Middle frontal gyrus (tissue), 1 donor: ENCODE measurements around the gene DIS3L2.

Source experiments
- DNase-seq: peaks from one replicate; pipeline ENCODE4 v3.0.0-alpha.2; 2015; ENCODE audit warnings: low spot score; ENCODE audit errors: extremely low spot score

Gene DIS3L2

GRCh38 chr2:231955758-231956472 lies 5.6 kb upstream of the DIS3L2 start:
- no peak for DNase-seq

- no peak for DNase-seq
These were observed 3.4 kb upstream of the DIS3L2 start for GRCh38 chr2:231957913-231958763.

- DNase-seq, result no peak
These were observed 634 bp upstream of the DIS3L2 start for GRCh38 chr2:231960810-231961348.

GRCh38 chr2:231965102-231965501 lies 3.6 kb downstream of the DIS3L2 start:
- no peak for DNase-seq

GRCh38 chr2:231966886-231967285 lies 5.4 kb downstream of the DIS3L2 start:
- no peak for DNase-seq

- DNase-seq, result no peak
These were observed 7.3 kb downstream of the DIS3L2 start for GRCh38 chr2:231968820-231969219.

- DNase-seq, result no peak
These were observed 8.9 kb downstream of the DIS3L2 start for GRCh38 chr2:231970461-231970860.

- no peak for DNase-seq
These were observed 13.5 kb downstream of the DIS3L2 start for GRCh38 chr2:231975001-231975400.

- no peak for DNase-seq
These were observed 15.9 kb downstream of the DIS3L2 start for GRCh38 chr2:231977430-231977829.

- no peak for DNase-seq
These were observed 23.5 kb downstream of the DIS3L2 start for GRCh38 chr2:231984992-231985391.

GRCh38 chr2:231985823-231986261 lies 24.3 kb downstream of the DIS3L2 start:
- DNase-seq, result no peak

GRCh38 chr2:231987124-231987727 lies 25.7 kb downstream of the DIS3L2 start:
- DNase-seq, result no peak

- no peak for DNase-seq
These were observed 26.8 kb downstream of the DIS3L2 start for GRCh38 chr2:231988179-231988866.

GRCh38 chr2:231991664-231992063 lies 30.2 kb downstream of the DIS3L2 start:
- DNase-seq, result no peak

GRCh38 chr2:231992888-231993287 lies 31.4 kb downstream of the DIS3L2 start:
- DNase-seq, result no peak

- no peak for DNase-seq
These were observed 35.5 kb downstream of the DIS3L2 start for GRCh38 chr2:231996797-231997540.

- DNase-seq, result no peak
These were observed 36.5 kb downstream of the DIS3L2 start for GRCh38 chr2:231998046-231998445.

- no peak for DNase-seq
These were observed 38.9 kb downstream of the DIS3L2 start for GRCh38 chr2:232000439-232000838.

- no peak for DNase-seq
These were observed 39.6 kb downstream of the DIS3L2 start for GRCh38 chr2:232001073-232001472.

- no peak for DNase-seq
These were observed 44.7 kb downstream of the DIS3L2 start for GRCh38 chr2:232006253-232006652.
